Medulla oblongata (tissue), 1 donor: ENCODE data around the gene NELFB.

ENCODE experiments used
- DNase-seq: peaks from one replicate; pipeline ENCODE4 v3.0.0-alpha.2; 2015; ENCODE audit errors: extremely low spot score

Gene NELFB

DNA sequence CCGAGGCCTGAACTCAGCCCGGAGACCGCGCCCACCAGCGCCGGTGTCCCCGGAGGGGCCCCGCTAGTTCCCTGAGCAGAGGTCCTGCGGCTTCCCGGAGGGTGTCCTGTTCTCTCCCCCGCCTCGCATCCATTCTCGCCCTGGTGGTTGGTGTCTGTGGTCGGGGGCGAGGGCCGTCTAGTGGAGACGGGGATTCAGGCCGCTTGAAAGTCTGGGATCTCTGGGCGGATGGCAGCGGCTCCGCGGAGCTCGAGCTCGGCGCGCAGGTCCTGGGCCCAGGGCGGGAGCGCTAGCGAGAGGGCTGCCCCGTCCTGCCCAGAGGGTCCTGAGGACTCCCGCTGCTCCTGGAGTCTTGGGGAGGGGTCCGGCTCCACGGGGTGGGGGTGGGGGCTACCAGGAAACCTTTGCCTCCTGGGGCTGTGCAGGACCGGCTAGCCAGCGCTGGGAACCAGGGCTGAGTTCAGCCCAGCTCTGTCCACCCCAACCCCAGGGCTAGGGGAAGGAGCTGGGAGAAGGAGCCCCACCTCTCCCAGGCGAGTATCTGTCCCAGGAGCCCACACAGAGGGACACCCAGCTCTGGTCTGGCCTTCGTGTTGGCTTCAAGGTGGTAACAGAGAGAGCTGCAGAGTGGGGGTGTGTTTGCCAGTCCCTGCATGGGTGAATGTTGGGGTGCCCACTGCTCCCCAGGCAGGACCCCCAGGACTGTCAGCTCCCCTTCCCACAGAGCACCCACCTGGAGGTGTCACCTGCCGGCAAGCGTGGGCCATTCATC, 26.4 kb downstream of the NELFB start:
- DNase-seq: no peak

DNA sequence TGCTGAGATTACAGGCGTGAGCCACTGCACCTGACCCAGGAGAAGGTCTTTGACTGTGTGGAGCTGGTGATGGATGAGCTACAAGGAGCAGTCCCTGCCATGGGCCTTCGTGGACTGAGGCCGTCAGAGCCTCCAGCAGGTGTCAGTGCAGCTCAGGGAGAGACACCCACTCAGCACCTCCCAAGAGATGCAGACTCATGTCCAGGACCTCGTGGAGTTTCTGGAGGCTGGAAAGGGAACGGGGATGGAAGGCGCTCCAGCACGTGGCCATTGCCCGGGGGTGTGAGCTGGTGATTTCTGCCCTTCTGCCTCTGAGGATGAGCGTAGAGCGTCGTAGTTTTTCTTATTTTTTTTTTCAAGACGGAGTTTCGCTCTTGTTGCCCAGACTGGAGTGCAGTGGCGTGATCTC, 31.9 kb downstream of the NELFB start:
- DNase-seq: no peak

DNA sequence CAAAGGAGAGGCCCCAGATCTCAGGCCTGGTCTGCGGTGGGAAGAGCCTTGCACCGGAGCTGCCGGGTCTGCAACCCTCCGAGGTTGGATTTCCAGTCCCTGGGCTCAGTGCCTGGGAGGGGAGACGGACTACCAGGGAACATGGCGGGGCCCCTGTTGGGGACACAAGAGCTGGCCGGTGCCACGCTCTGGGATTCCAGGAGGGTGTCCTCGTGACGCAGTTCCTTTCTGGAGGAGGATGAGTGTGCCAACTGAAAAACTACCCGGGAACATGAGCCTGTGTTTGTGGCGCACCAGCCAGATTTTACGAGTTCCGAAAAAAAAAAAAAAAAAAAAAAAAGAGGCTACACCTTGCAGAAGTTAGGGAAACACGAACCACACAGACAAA, 38.0 kb downstream of the NELFB start:
- no peak for DNase-seq

DNA sequence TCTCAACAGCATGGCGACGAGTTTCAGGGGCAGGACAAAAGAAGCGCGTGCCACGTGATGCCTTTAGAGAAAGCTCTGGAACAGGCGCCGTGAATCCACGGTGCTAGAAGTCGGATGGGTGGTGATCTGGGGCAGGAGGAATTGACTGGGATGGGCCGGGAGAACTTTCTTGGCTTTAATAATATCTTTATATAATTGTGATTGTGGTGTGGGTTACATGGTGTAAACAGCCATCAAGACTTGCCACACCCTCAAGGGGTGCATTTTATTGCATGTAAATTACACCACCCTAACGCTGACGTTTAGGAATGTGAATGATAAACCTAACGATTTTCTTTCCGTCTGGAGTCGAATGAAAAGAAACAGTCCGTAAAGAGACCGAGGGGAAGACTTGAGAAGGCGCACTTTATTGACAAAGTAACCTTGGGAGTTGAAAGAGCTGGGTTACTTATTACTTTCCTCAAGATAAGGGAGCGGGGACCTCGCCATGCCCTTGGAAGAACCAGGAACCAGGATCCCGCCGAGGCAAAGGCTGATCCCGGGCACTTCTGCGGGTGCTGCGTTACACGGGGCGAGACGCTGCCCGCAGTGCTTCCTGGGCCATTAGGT, 38.5 kb downstream of the NELFB start:
- DNase-seq: no peak

- DNase-seq: no peak
Measured at GRCh38 chr9:137294091-137294680, 39.1 kb downstream of the NELFB start.

DNA sequence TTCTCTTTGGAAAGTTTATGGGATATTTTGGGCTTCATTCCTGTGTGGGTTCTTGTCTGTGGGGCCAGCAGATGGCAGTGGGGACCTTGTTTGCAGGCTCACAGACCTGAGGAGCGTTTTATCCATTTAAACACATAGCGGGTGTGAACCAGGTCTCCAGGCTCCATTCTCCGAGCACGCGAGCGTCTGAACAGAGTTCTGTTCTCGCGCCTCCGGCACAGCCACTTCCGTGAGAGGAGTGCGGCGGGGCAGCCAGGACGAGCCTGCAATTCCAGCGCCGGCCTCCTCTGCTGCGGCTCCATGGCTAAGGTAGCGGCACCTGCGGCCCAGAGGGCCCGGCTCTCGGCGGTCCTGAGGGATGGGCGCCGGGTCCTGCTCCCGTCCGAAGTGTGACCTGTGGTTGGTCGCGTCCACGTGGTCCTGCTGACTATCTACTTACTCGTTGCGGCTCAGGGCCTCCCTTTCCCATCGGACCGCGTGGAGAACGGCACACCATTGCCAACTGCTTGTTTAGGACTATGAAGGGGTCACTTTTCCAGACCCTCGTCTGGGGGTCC, 39.6 kb downstream of the NELFB start:
- no peak for DNase-seq

DNA sequence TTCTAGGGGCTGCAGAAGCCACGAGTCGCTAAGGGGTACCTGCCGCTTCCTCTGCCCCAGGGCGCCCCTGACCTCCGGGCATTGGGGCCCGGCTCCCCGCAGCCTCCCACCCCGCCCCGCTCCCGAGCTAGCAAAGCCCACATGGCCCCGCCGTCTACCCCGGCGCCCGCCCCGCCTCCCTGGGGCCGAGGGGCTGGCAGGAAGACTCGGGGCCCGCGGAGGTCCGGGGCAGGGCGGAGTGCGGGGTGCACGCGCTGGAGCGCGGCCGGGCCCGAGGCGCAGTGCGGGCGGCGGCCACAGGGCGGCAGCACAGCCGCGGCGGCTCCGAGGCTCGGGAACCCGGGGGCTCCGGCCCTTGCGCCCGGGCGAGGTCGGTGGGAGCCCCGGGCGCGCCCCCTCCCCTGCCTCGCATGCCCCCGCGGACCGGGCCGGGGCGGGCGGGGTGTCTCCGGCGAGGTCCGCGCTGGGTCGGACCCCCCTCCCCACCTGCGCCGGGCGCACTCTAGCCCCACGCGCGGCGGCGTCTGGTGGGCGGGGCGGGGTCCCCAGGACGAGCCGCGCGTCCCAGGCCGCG, 40.2 kb downstream of the NELFB start:
- DNase-seq: no peak

DNA sequence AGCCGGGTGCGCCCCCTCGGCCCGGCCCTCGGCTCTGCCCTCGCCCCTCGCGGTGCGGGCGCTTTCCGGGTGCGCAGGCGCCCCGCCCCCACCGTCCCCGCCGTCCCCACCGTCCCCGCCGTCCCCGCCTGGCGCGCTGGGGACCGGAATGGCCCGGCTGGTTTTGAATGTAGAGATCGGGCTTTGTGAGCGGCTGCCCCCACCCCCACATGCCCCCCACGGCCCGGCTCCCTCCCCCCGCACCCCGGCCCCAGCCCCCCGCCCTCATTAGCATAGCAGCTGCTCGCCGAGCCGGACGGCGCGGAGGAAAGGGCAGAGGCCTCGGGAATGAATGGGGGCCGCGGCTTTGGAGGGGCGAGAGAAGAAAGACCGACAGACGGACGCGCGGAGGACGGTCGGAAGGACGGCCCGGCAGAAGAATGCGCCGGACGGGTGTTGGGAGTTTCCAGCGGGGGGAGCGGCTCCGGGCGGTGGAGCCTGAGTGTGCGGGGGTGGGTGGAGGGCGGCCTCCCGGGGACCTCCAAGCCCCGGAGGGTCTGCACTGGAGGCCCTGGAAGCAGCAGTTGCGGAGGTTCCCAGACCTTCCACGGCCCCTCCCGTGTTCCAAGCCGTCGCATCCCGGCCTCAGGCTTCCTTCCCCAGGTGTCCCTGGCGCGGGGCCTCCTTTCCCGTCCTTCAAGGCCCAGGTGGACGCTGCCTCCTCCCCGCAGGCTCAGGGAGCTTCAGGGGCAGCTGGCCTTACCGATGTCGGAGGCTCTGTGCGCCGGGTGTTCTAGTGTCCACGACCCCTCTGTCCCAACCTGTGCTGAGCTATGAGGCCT, 40.9 kb downstream of the NELFB start:
- DNase-seq: no peak

DNA sequence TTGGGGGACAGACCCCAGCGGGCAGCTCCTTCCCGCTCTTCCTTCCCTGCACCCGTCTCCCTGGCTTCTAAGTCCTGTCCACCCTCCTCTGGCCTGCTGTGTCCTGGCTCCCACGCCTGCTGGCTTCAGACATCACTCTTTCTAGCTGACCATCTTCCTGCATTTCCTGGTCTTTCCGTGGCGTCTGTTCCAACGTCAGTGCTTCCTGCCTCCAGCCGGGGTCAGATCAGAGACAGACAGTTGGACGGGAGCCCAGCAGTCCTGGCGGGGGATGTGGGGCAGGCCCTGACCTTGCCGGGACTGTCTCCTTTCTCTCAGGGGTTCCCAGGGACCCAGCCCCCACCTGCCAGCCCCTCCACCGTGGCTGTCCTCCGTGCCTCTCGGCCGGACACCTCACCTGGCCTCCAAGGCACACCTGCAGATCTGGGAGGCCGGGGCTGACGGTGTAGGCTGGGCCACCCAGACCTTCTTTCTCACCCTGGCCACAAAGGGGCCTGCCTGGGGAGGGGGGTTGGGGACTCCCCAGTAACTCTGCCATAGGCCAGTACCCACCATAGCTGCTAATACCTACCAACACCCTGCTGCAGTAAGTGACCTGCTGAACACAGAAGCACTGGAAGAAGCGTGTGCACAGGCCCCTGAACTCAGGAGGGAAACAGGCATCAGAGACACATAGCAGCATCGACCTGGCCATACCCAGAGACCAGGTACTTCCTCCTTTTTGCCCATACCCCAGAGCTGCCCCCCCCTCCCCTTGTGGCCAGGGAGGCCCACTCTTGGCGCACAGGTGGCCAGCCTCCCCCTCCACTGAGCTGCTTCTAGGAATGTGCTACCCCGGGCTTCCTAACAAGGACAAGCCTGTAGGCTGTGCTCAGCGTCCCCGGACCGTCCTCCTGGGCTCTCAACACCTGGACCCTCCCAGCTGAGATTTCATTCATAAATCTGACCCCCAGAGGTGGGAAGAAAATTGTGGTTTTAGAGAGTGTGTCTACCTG, 41.8 kb downstream of the NELFB start:
- no peak for DNase-seq

GRCh38 chr9:137297966-137298365, 42.8 kb downstream of the NELFB start:
- no peak for DNase-seq

DNA sequence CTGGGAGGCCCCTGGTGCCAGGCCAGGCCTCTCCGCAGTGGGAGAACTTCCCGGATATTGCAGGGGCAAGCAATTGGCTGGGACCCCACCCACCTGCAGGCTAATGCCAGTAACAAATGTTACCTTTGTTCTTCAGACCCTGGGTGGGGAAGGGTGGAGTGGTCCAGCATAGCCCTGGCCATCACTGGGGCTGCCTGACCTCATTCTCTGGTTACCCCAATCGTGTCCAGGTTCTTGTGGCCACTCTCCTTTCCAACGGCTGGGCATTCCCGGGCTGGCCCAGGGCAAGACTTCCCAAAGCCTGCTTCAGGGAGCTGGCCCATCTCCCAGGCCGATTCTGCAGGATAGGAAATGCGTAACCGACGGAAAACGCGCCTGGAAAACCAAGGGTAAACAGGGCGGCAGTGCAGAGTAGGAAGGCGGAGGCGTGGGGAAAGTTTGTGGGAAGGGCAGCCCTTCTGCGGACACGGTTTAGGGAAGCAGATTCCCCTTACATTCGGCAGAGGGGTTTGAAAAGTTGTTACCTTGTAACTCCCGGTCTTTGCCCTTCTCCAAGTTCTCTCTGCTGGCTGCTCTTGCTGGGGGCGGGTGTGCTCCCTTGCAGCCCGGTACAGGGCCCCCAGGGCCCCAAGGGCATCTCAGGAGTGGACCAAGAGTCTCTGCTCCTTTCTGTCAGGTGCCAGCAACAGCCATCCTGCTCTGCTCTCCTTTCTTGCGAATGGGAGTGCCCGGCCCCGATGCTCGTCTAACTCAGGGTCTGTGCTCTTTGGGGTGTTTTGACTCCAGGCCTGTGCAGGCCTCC, 43.5 kb downstream of the NELFB start:
- DNase-seq: peak; percentile 24

GRCh38 chr9:137299203-137299565, 44.1 kb downstream of the NELFB start:
- peak; percentile 14 for DNase-seq

DNA sequence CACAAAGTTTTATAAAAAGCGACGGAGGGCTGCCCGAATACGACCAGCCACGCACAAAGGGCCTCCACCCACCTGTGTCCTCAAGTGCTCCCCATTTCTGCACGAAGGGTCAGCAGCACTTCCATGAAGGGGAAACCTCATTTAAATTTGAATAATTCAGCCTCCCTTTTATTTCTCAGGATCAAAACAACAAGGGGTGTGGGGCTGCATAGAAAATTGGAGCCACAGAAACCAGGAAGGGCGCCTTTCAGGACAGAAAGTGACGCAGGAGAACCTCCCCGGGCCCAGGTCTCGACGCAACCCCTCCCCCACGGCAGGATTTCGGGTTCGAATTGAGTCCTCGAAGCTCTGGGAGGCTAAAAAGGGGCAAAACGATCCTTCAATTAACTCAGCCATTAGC, 44.8 kb downstream of the NELFB start:
- peak; percentile 47 for DNase-seq

DNA sequence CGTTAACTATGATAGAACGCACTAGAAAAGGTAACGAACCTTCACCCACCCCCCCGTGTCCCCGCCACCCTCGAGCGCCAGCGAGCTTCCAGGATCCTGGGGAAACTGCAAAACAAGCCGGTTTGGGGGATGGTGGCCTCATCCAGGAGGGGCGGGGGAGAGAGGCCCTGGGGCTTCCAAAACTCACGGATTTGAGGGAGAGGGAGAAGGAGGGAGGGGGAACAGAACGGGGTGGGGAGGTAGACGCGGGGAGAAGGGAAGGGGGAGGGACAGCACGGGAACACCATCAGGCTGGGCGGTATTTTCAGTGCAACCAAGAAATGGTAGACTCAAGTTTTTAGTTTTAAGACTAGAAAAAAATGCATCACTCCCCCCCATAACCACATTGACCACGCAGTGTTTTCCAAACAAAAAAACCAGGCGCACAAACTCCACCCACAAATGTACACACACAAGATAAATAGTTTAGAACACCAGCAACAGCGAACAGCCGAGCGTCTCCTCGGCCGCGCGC, 45.5 kb downstream of the NELFB start:
- DNase-seq: peak; percentile 44

DNA sequence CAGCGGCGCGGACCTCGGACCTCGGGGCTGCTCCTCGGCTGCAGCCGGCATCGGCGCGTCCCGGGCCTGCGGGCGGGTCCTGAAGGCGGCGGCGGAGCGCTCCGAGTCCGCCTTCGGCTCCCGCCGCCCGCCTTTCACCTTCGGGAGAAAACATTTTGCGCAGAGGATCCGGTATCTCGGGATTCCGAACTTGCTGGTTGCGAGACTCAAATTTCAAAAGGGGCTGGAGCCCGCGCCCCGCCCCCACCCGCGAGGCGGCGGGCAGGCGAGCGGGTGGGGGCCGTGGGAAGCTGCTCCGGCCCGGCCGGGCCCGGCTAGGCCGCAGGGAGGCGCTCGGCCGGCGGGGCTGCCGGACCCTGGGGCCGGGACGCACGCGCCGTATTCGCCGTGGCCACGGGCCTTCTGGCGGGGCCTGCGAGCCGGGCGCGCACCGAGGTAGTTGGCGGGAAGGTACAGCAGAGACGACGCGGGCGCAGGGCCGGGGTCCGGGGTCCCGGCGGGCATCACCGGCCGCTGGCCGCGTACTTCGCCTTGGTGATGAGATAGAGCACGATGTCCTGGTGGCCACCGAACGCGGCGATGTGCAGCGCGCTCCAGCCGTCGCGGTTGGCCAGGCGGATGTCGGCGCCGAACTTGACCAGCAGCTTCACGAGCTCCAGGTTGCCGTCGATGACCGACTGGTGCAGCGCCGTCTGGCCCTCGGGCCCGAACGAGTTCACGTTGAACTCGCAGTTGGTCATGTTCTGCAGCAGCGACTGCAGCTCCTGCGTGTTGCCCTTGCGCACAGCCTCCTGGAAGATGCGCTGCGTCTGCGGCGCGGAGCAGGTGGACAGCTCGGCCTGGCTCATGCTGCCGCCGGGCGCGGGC, 46.2 kb downstream of the NELFB start:
- DNase-seq: peak; percentile 20

DNA sequence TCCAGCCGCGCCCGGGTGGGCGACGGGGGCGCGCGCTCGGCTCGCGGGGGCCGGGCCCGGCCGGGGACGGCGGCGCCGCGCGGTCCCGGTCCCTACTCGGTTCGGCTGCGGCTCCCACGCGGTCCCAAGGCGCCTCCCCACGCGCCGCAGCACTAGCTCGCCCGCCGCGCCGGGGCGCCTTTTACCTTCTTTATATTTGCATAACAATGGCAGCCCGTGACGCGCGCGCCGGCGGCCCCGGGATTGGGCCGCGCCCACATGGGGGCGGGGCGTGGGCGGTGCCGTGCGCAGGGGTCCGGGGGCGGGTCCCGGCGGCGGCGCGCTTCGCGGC, 47.0 kb downstream of the NELFB start, which contains the start of gene NRARP:
NRARP (minus strand) TSS at position 154 of the 331 bp plus-strand sequence. CDS start 343 bp downstream, outside the sequence.
- DNase-seq: peak; percentile 88

GRCh38 chr9:137302449-137303150, 47.5 kb downstream of the NELFB start:
- no peak for DNase-seq
